ENCODE results near the gene CTDP1.
"Not testable (repeated sequence)": the region's sequence is repeated elsewhere in the genome, so short reads cannot be mapped to it uniquely, and the experiment has no call there.

The CTDP1 gene

GRCh38 chr18:79683626-79684282, 4.2 kb downstream of the CTDP1 start:
- no peak for DNase-seq

GRCh38 chr18:79684283-79684631, 4.7 kb downstream of the CTDP1 start:
- DNase-seq, result peak; percentile 31 to 38

- no peak for DNase-seq
Observed at GRCh38 chr18:79684787-79685186, 5.2 kb downstream of the CTDP1 start.

GRCh38 chr18:79685281-79685680, 5.7 kb downstream of the CTDP1 start:
- no peak for DNase-seq

- no peak for DNase-seq
Observed at GRCh38 chr18:79685971-79686370, 6.4 kb downstream of the CTDP1 start.

GRCh38 chr18:79687806-79688205, 8.2 kb downstream of the CTDP1 start:
- DNase-seq, result no peak

GRCh38 chr18:79690071-79690470, 10.5 kb downstream of the CTDP1 start:
- DNase-seq, result no peak

- no peak for DNase-seq
Observed at GRCh38 chr18:79690586-79691482, 11.2 kb downstream of the CTDP1 start.

- DNase-seq, result no peak
Observed at GRCh38 chr18:79692056-79692455, 12.5 kb downstream of the CTDP1 start.

GRCh38 chr18:79692886-79693285, 13.3 kb downstream of the CTDP1 start:
- no peak for DNase-seq

- no peak for DNase-seq
Observed at GRCh38 chr18:79693561-79694205, 14.1 kb downstream of the CTDP1 start.

- DNase-seq, result not testable (repeated sequence)
Observed at GRCh38 chr18:79694206-79694894, 14.7 kb downstream of the CTDP1 start.

- DNase-seq, result no peak
Observed at GRCh38 chr18:79694895-79695213, 15.3 kb downstream of the CTDP1 start.

- no peak for DNase-seq
Observed at GRCh38 chr18:79695269-79695668, 15.7 kb downstream of the CTDP1 start.

GRCh38 chr18:79695856-79696850, 16.6 kb downstream of the CTDP1 start:
- no peak for DNase-seq

GRCh38 chr18:79697178-79697577, 17.6 kb downstream of the CTDP1 start:
- DNase-seq, result no peak

- DNase-seq, result no peak
Observed at GRCh38 chr18:79697976-79698375, 18.4 kb downstream of the CTDP1 start.

GRCh38 chr18:79698668-79699335, 19.2 kb downstream of the CTDP1 start:
- no peak for DNase-seq

- DNase-seq, result no peak
Observed at GRCh38 chr18:79699653-79700052, 20.1 kb downstream of the CTDP1 start.

GRCh38 chr18:79702906-79703305, 23.3 kb downstream of the CTDP1 start:
- no peak for DNase-seq

- no peak for DNase-seq
Observed at GRCh38 chr18:79704631-79705030, 25.0 kb downstream of the CTDP1 start.

GRCh38 chr18:79705272-79705671, 25.7 kb downstream of the CTDP1 start:
- no peak for DNase-seq
